Activated naive CD8-positive, alpha-beta T cell treated with anti-CD3 and anti-CD28 coated beads, Interleukin-2, amount 50 U/mL, for 24 hours (primary cell): ENCODE measurements around the gene SBDS.
"Not testable (repeated sequence)": the region's sequence is repeated elsewhere in the genome, so short reads cannot be mapped to it uniquely, and the experiment has no call there.

ENCODE experiments used
- ATAC-seq: fragments of 150-1000 bp; cut with Tn5 transposase; one replicate; pipeline ENCODE4 v1.10.0; 2021
- DNase-seq: peaks from one replicate; pipeline ENCODE4 v3.0.0; 2021
- H3K27ac Mint-ChIP-seq: one replicate; pipeline ENCODE4 v1.8.0; 2021; ENCODE audit warnings: mild to moderate bottlenecking, mixed read lengths
- H3K27me3 Mint-ChIP-seq: one replicate; pipeline ENCODE4 v1.8.0; 2021; ENCODE audit warnings: mixed read lengths
- H3K36me3 Mint-ChIP-seq: one replicate; pipeline ENCODE4 v1.8.0; 2021; ENCODE audit warnings: low read depth, mixed read lengths
- H3K4me1 Mint-ChIP-seq: one replicate; pipeline ENCODE4 v1.8.0; 2021; ENCODE audit warnings: mixed read lengths
- H3K4me3 Mint-ChIP-seq: one replicate; pipeline ENCODE4 v1.8.0; 2021; ENCODE audit warnings: mild to moderate bottlenecking, moderate library complexity, mixed read lengths
- H3K9me3 Mint-ChIP-seq: one replicate; pipeline ENCODE4 v1.8.0; 2021; ENCODE audit warnings: mixed read lengths

The SBDS gene

GRCh38 chr7:66995050-66995776, at the start of gene SBDS:
Gene SBDS (minus strand): TSS chr7:66995586. CDS start chr7:66995417, 169 bp downstream.
- Mint-ChIP-seq H3K4me1 (peaks cover 37% of the 10 kb centered on the region), H3K27ac (peak within 1 kb of the TSS; percentile 97), H3K4me3 (peak within 1 kb of the TSS; percentile 98), H3K36me3 (peaks cover 27% of the 10 kb centered on the region)
- H3K27me3 Mint-ChIP-seq, H3K9me3 Mint-ChIP-seq: not testable (repeated sequence)
- peak; percentile 90 for DNase-seq
- ATAC-seq = peak; percentile 62

DNA sequence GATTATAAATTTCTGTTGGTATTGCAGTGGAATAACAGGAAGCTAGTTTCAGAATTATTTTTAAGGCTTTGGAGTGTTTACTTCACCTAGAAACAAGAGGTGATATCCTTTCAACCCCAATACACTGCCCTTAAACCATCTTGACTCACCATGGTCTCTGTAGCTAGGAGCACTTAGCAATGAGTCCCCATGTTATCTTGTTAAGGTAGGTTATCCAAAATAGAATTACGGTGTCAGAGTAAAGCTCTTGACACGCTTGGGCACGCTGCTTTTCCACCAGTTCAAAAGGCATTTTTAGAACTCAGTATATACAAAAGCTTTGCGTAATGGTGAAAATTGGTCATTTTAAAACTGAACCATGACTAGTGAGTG, 48.2 kb upstream of the SBDS start:
- not testable (repeated sequence) for DNase-seq, H3K4me3 Mint-ChIP-seq, ATAC-seq, H3K27me3 Mint-ChIP-seq, H3K9me3 Mint-ChIP-seq, H3K4me1 Mint-ChIP-seq, H3K27ac Mint-ChIP-seq, H3K36me3 Mint-ChIP-seq

GRCh38 chr7:67042781-67043558, 47.6 kb upstream of the SBDS start:
- not testable (repeated sequence) for ATAC-seq, H3K9me3 Mint-ChIP-seq, H3K27ac Mint-ChIP-seq

GRCh38 chr7:67040832-67041231, 45.4 kb upstream of the SBDS start:
- not testable (repeated sequence) for H3K27ac Mint-ChIP-seq, H3K4me3 Mint-ChIP-seq, H3K4me1 Mint-ChIP-seq, ATAC-seq, H3K27me3 Mint-ChIP-seq, DNase-seq, H3K9me3 Mint-ChIP-seq, H3K36me3 Mint-ChIP-seq

More at GRCh38 chr7:67042781-67043558, 47.6 kb upstream of the SBDS start:
- not testable (repeated sequence) for H3K36me3 Mint-ChIP-seq, DNase-seq, H3K4me3 Mint-ChIP-seq, H3K27me3 Mint-ChIP-seq, H3K4me1 Mint-ChIP-seq

DNA sequence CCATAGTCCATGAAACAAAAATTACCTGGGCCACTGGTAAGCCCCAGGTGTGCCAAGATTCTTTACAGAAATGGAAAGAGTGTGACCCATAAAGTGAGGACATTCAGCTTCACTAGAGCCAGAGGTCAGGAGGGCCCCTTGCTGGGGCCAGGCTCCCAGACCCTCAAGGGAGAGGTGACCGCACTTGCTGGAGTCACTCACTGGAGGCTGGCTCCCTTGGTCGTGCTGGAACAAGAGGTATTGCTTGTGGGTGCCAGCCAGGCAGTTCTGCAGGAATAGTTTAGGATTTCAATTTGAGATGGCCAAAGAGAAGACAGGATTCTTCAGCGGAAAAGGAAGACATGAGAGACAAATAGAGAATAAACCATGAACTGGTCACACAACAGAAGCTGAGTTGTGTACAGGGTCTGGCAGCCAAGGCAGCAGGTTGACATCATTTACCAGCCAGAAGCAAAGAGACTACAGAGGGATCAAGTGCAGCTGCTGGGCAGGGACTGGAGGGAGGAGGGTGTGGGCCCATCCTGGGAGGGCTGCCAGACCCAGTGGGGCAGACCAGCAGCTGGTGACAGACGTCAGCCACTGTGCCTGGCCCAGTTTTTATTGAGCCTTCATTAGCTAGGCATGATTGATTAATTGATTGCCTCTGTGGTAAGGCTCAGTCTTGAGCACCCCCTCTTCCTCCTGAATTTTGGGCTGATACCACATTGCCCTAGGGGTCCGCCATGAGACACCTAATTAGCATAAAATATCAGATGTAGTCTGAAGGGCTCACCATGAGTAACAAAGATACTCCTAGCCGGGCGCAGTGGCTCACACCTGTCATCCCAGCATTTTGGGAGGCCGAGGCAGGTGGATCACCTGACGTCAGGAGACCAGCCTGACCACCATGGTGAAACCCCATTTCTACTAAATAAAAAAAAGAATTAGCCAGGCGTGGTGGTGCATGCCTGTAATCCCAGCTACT, 41.3 kb upstream of the SBDS start:
- H3K4me1 Mint-ChIP-seq, ATAC-seq, H3K4me3 Mint-ChIP-seq, H3K27ac Mint-ChIP-seq, H3K27me3 Mint-ChIP-seq, DNase-seq, H3K9me3 Mint-ChIP-seq: not testable (repeated sequence)
- peaks cover 21% of the 10 kb centered on the region for H3K36me3 Mint-ChIP-seq

DNA sequence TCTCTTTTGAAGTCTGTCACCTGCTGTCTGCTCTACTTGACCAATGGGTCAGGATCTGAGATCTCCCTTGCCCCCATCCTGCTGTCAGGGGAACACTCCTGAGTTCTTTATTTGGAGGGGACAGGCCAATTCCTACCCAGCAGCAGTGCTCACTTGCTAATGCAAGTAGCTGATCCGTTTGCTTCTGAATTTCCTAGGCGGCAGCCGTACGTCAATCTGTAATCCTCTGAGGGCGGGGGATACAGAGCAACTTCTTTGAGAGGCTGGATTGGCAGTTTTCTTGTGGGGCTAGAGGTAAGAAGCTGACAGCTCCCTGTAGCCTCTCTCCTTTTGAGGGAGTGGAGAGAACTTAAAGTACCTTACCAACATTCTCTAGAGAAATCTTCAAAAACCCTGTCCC, 37.9 kb upstream of the SBDS start:
- no peak overlapping the region for H3K4me3 Mint-ChIP-seq
- H3K27ac Mint-ChIP-seq = no peak overlapping the region
- no peaks in the 10 kb centered on the region for H3K4me1 Mint-ChIP-seq
- peaks cover 32% of the 10 kb centered on the region for H3K36me3 Mint-ChIP-seq
- H3K27me3 Mint-ChIP-seq = no peaks in the 10 kb centered on the region
- H3K9me3 Mint-ChIP-seq = peaks cover 5% of the 10 kb centered on the region
- DNase-seq (no peak), ATAC-seq (no peak)

- not testable (repeated sequence) for H3K27me3 Mint-ChIP-seq, H3K4me3 Mint-ChIP-seq, H3K4me1 Mint-ChIP-seq, DNase-seq, ATAC-seq, H3K27ac Mint-ChIP-seq, H3K9me3 Mint-ChIP-seq
- H3K36me3 Mint-ChIP-seq = peaks cover 38% of the 10 kb centered on the region
These were observed 36.3 kb upstream of the SBDS start for GRCh38 chr7:67031685-67032084.

DNA sequence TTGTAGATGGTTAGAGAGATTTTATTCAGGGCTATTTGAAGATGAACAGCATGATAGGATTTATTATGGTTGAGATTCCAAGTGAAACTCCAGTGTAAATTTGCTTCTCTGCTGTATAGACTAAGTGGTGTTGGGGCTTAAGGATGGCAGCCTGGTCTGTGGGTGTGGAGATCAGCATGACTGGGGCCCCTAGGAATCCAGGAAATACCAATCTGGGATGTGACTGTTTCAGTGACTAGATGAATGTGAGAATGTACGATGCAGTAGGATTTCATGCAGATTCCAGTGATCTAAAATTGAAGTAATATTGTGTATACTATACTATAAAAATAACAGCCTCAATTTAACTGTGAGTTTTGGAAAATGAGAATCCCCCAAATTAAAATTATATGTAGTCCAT, 30.1 kb upstream of the SBDS start:
- not testable (repeated sequence) for H3K4me3 Mint-ChIP-seq, ATAC-seq

DNA sequence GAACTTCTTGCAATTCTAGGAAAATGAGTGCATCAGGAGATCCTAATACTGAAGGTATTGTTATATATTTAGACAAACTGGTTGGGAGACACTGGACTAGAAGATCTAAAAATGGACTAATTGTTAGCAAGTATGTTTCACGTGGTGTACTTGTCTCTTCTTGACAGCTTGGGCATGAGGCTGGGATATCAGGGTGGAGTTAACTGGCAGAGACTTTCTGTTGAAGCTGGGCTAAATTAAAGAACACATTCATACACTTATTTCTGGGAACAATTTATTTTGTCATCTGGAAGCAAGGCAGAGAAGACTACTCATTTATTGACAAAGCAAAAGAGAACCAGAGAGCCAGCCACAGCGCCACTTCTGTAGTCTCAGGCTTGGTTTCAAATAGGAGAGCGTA, 27.1 kb upstream of the SBDS start:
- peaks cover 4% of the 10 kb centered on the region for H3K4me1 Mint-ChIP-seq
- no peaks in the 10 kb centered on the region for H3K27me3 Mint-ChIP-seq
- ATAC-seq (no peak), DNase-seq (no peak)
- H3K4me3 Mint-ChIP-seq = no peak overlapping the region
- peaks cover 41% of the 10 kb centered on the region for H3K36me3 Mint-ChIP-seq
- no peaks in the 10 kb centered on the region for H3K9me3 Mint-ChIP-seq
- H3K27ac Mint-ChIP-seq = no peak overlapping the region

More for the DNA sequence above, 30.1 kb upstream of the SBDS start:
- H3K27ac Mint-ChIP-seq, H3K4me1 Mint-ChIP-seq, H3K9me3 Mint-ChIP-seq, H3K27me3 Mint-ChIP-seq, DNase-seq: not testable (repeated sequence)
- H3K36me3 Mint-ChIP-seq = peaks cover 35% of the 10 kb centered on the region

GRCh38 chr7:67021260-67021659, 25.9 kb upstream of the SBDS start:
- Mint-ChIP-seq H3K27me3 (no peaks in the 10 kb centered on the region), H3K4me1 (peaks cover 4% of the 10 kb centered on the region), H3K36me3 (peaks cover 41% of the 10 kb centered on the region), H3K9me3 (no peaks in the 10 kb centered on the region), H3K27ac (no peak overlapping the region), H3K4me3 (no peak overlapping the region)
- DNase-seq (no peak), ATAC-seq (no peak)

- Mint-ChIP-seq H3K27me3 (no peaks in the 10 kb centered on the region), H3K9me3 (no peaks in the 10 kb centered on the region), H3K4me1 (peaks cover 4% of the 10 kb centered on the region), H3K36me3 (peaks cover 42% of the 10 kb centered on the region), H3K4me3 (no peak overlapping the region), H3K27ac (no peak overlapping the region)
- no peak for DNase-seq
- ATAC-seq = no peak
These were observed 24.4 kb upstream of the SBDS start for GRCh38 chr7:67019562-67020390.

- ATAC-seq (no peak), DNase-seq (no peak)
- H3K27ac Mint-ChIP-seq = no peak overlapping the region
- no peaks in the 10 kb centered on the region for H3K27me3 Mint-ChIP-seq
- no peak overlapping the region for H3K4me3 Mint-ChIP-seq
- peaks cover 42% of the 10 kb centered on the region for H3K36me3 Mint-ChIP-seq
- H3K4me1 Mint-ChIP-seq = peaks cover 4% of the 10 kb centered on the region
- no peaks in the 10 kb centered on the region for H3K9me3 Mint-ChIP-seq
These were observed 23.6 kb upstream of the SBDS start for GRCh38 chr7:67018940-67019339.

- H3K4me3 Mint-ChIP-seq, H3K4me1 Mint-ChIP-seq, H3K9me3 Mint-ChIP-seq, ATAC-seq, H3K27me3 Mint-ChIP-seq, H3K27ac Mint-ChIP-seq, DNase-seq: not testable (repeated sequence)
- H3K36me3 Mint-ChIP-seq = peaks cover 42% of the 10 kb centered on the region
These were observed 22.6 kb upstream of the SBDS start for GRCh38 chr7:67017971-67018370.
